HEK293 (cell line): Measurements from ENCODE around the gene XRCC6.

Experiments
- ATF2 ChIP-seq: fragments of 450-650 bp; formaldehyde crosslinking; IDR thresholded peaks from 2 replicates; pipeline ENCODE4 v1.5.1; 2016; ENCODE audit warnings: missing biosample characterization, missing genetic modification characterization, low read depth
- EGR2 ChIP-seq: fragments of 450-650 bp; formaldehyde crosslinking; IDR thresholded peaks from 2 replicates; pipeline ENCODE4 v1.5.1; 2016; ENCODE audit warnings: low read depth, missing biosample characterization, missing genetic modification characterization
- GLIS1 ChIP-seq: fragments of 450-650 bp; formaldehyde crosslinking; IDR thresholded peaks from 2 replicates; pipeline ENCODE4 v1.5.1; 2016; ENCODE audit warnings: missing biosample characterization, missing genetic modification characterization
- KLF1 ChIP-seq: fragments of 450-650 bp; formaldehyde crosslinking; IDR thresholded peaks from 2 replicates; pipeline ENCODE4 v1.5.1; 2016; ENCODE audit warnings: missing biosample characterization, missing genetic modification characterization
- KLF16 ChIP-seq: fragments of 450-650 bp; formaldehyde crosslinking; IDR thresholded peaks from 2 replicates; pipeline ENCODE4 v1.5.1; 2017; ENCODE audit warnings: missing biosample characterization, missing genetic modification characterization
- KLF8 ChIP-seq: fragments of 450-650 bp; formaldehyde crosslinking; IDR thresholded peaks from 2 replicates; pipeline ENCODE4 v1.5.1; 2016; ENCODE audit warnings: missing biosample characterization, missing genetic modification characterization
- PATZ1 ChIP-seq: fragments of 450-650 bp; formaldehyde crosslinking; IDR thresholded peaks from 2 replicates; pipeline ENCODE4 v1.5.1; 2016; ENCODE audit warnings: missing biosample characterization, missing genetic modification characterization
- PRDM10 ChIP-seq: fragments of 450-650 bp; formaldehyde crosslinking; IDR thresholded peaks from 2 replicates; pipeline ENCODE4 v1.5.1; 2016; ENCODE audit warnings: missing biosample characterization, missing genetic modification characterization
- PRDM4 ChIP-seq: fragments of 450-650 bp; formaldehyde crosslinking; IDR thresholded peaks from 2 replicates; pipeline ENCODE4 v1.5.1; 2017; ENCODE audit warnings: missing biosample characterization, missing genetic modification characterization
- SP7 ChIP-seq: fragments of 450-650 bp; formaldehyde crosslinking; IDR thresholded peaks from 2 replicates; pipeline ENCODE4 v1.5.1; 2016; ENCODE audit warnings: missing biosample characterization, missing genetic modification characterization
- ZBTB10 ChIP-seq: fragments of 450-650 bp; formaldehyde crosslinking; IDR thresholded peaks from 2 replicates; pipeline ENCODE4 v1.5.1; 2016; ENCODE audit warnings: missing biosample characterization, missing genetic modification characterization
- ZEB2 ChIP-seq: fragments of 450-650 bp; formaldehyde crosslinking; IDR thresholded peaks from 2 replicates; pipeline ENCODE4 v1.5.1; 2016; ENCODE audit warnings: missing biosample characterization, missing genetic modification characterization
- ZFHX2 ChIP-seq: fragments of 450-650 bp; formaldehyde crosslinking; conservative IDR thresholded peaks from 2 replicates; pipeline ENCODE4 v1.5.1; 2016; ENCODE audit warnings: missing biosample characterization, missing genetic modification characterization
- ZFP41 ChIP-seq: fragments of 450-650 bp; formaldehyde crosslinking; IDR thresholded peaks from 2 replicates; pipeline ENCODE4 v1.5.1; 2016; ENCODE audit warnings: missing biosample characterization, missing genetic modification characterization, borderline replicate concordance
- ZNF324 ChIP-seq: fragments of 450-650 bp; formaldehyde crosslinking; IDR thresholded peaks from 2 replicates; pipeline ENCODE4 v1.5.1; 2016; ENCODE audit warnings: missing biosample characterization, missing genetic modification characterization
- ZNF391 ChIP-seq: fragments of 450-650 bp; formaldehyde crosslinking; IDR thresholded peaks from 2 replicates; pipeline ENCODE4 v1.5.1; 2016; ENCODE audit warnings: low read depth, missing biosample characterization, missing genetic modification characterization, borderline replicate concordance
- ZNF558 ChIP-seq: fragments of 450-650 bp; formaldehyde crosslinking; IDR thresholded peaks from 2 replicates; pipeline ENCODE4 v1.5.1; 2016; ENCODE audit warnings: missing biosample characterization, missing genetic modification characterization
- ZNF560 ChIP-seq: fragments of 450-650 bp; formaldehyde crosslinking; IDR thresholded peaks from 2 replicates; pipeline ENCODE4 v1.5.1; 2017; ENCODE audit warnings: missing biosample characterization, missing genetic modification characterization, borderline replicate concordance
- ZNF580 ChIP-seq: fragments of 450-650 bp; formaldehyde crosslinking; IDR thresholded peaks from 2 replicates; pipeline ENCODE4 v1.5.1; 2016; ENCODE audit warnings: missing biosample characterization, missing genetic modification characterization
- ZNF600 ChIP-seq: fragments of 450-650 bp; formaldehyde crosslinking; IDR thresholded peaks from 2 replicates; pipeline ENCODE4 v1.5.1; 2016; ENCODE audit warnings: missing biosample characterization, missing genetic modification characterization
- ZNF629 ChIP-seq: fragments of 450-650 bp; formaldehyde crosslinking; IDR thresholded peaks from 2 replicates; pipeline ENCODE4 v1.5.1; 2017; ENCODE audit warnings: missing biosample characterization, missing genetic modification characterization
- ZNF639 ChIP-seq: fragments of 450-650 bp; formaldehyde crosslinking; IDR thresholded peaks from 2 replicates; pipeline ENCODE4 v1.5.1; 2016; ENCODE audit warnings: missing biosample characterization, missing genetic modification characterization
- ZNF660 ChIP-seq: fragments of 450-650 bp; IDR thresholded peaks from 2 replicates; pipeline ENCODE4 v1.5.1; 2018; ENCODE audit warnings: missing biosample characterization, mild to moderate bottlenecking, missing genetic modification characterization
- ZNF692 ChIP-seq: fragments of 450-650 bp; formaldehyde crosslinking; IDR thresholded peaks from 2 replicates; pipeline ENCODE4 v1.5.1; 2016; ENCODE audit warnings: missing biosample characterization, missing genetic modification characterization
- ZNF701 ChIP-seq: fragments of 450-650 bp; formaldehyde crosslinking; IDR thresholded peaks from 2 replicates; pipeline ENCODE4 v1.5.1; 2016; ENCODE audit warnings: missing biosample characterization, missing genetic modification characterization

The XRCC6 gene

GRCh38 chr22:41660416-41660815 lies 39.3 kb downstream of the XRCC6 start (continued):
- TF ChIP-seq PRDM10 (tag by site-specific recombination) (peak; percentile 53), ATF2 (peak; percentile 72), ZNF639 (tag by site-specific recombination) (0 out of 2 replicates have a peak, but pooled peaks have one; percentile 45), ZFP41 (tag by site-specific recombination) (no peak), KLF1 (peak; percentile 71), ZFHX2 (tag by site-specific recombination) (peak; percentile 62), ZNF660 (tag by site-specific recombination) (no peak), EGR2 (peak; percentile 55), KLF8 (tag by site-specific recombination) (peak; percentile 70), ZEB2 (tag by site-specific recombination) (peak; percentile 54; the same call in 1 of the 2 replicates), ZNF560 (tag by site-specific recombination) (no peak), SP7 (tag by site-specific recombination) (peak; percentile 46), ZNF701 (tag by site-specific recombination) (no peak), GLIS1 (tag by site-specific recombination) (peak; percentile 20; the same call in 1 of the 2 replicates), PATZ1 (tag by site-specific recombination) (peak; percentile 54), ZNF324 (tag by site-specific recombination) (no peak), KLF16 (no peak), ZNF692 (tag by site-specific recombination) (0 out of 2 replicates have a peak, but pooled peaks have one; percentile 32), ZNF600 (tag by site-specific recombination) (no peak), ZNF391 (no peak), ZBTB10 (tag by site-specific recombination) (no peak), PRDM4 (tag by site-specific recombination) (no peak), ZNF629 (tag by site-specific recombination) (peak; percentile 75), ZNF580 (tag by site-specific recombination) (no peak), ZNF558 (tag by site-specific recombination) (peak; percentile 20; the same call in 1 of the 2 replicates)
